Upper lobe of right lung (tissue), 1 donor: Measurements from ENCODE around the gene NFIL3. TPM values are rescaled to one million over a fixed set of nuclear protein-coding genes. Genes with fewer than 3 reads are reported as not detected.
"Not testable (repeated sequence)": the region's sequence is repeated elsewhere in the genome, so short reads cannot be mapped to it uniquely, and the experiment has no call there.

Source experiments
- ATAC-seq: fragments of 200-7000 bp; cut with Tn5 transposase; one replicate; pipeline ENCODE4 v1.9.1; 2020; ENCODE audit warnings: mild to moderate bottlenecking, moderate library complexity
- DNase-seq: peaks from one replicate; pipeline ENCODE4 v3.0.0-alpha.2; 2020
- H3K27ac ChIP-seq: fragments of 200-600 bp; one replicate; pipeline ENCODE4 v1.8.0; 2022
- H3K27me3 ChIP-seq: fragments of 200-600 bp; one replicate; pipeline ENCODE4 v1.8.0; 2022; ENCODE audit warnings: mild to moderate bottlenecking
- H3K36me3 ChIP-seq: fragments of 200-600 bp; one replicate; pipeline ENCODE4 v1.8.0; 2022
- H3K4me1 ChIP-seq: fragments of 200-600 bp; one replicate; pipeline ENCODE4 v1.8.0; 2022
- H3K4me3 ChIP-seq: fragments of 200-600 bp; one replicate; pipeline ENCODE4 v1.8.0; 2022; ENCODE audit warnings: mild to moderate bottlenecking
- H3K9me3 ChIP-seq: fragments of 200-600 bp; one replicate; pipeline ENCODE4 v1.8.0; 2022
- CTCF ChIP-seq: fragments of 200-600 bp; IDR thresholded peaks from one replicate; pipeline ENCODE4 v1.8.0; 2022; ENCODE audit warnings: antibody characterized with exemption
- intact Hi-C: fragments of 100-400 bp; cut with DNase I; formaldehyde crosslinking; loops from one replicate; pipeline ENCODE4 v1.11.0; 2022
- total RNA-seq: library from RNA; stranded (reverse); fragmentation: NEBNext Ultra II Directional; extraction: Animal tissue kit (Norgen Biotek cat#: 25700); gene quantifications from one replicate; pipeline ENCODE4 v1.2.1, GENCODE V29; 2021
- donor health status: DM: no; HTN: yes; CAD: no; lungs with severe emphysema.

NFIL3 gene
- total RNA-seq, 1 donor from 2014 or later, result 26.2 TPM

GRCh38 chr9:91391818-91392217, 31.8 kb downstream of the NFIL3 start:
- Histone ChIP-seq H3K27ac (no peak overlapping the region), H3K4me1 (no peaks in the 10 kb centered on the region), H3K27me3 (no peaks in the 10 kb centered on the region), H3K9me3 (no peaks in the 10 kb centered on the region), H3K4me3 (no peak overlapping the region), H3K36me3 (no peaks in the 10 kb centered on the region)
- intact Hi-C loops, result no loop called here
- ATAC-seq (no peak), DNase-seq (no peak)
- TF ChIP-seq CTCF, result no peak

- no peaks in the 10 kb centered on the region for H3K4me1 ChIP-seq
- DNase-seq (no peak), ATAC-seq (no peak)
- no peak overlapping the region for H3K4me3 ChIP-seq
- no peak overlapping the region for H3K27ac ChIP-seq
- TF ChIP-seq CTCF, result no peak
- intact Hi-C loops, result no loop called here
- no peaks in the 10 kb centered on the region for H3K36me3 ChIP-seq
- no peaks in the 10 kb centered on the region for H3K9me3 ChIP-seq
- H3K27me3 ChIP-seq, result no peaks in the 10 kb centered on the region
These were observed 32.2 kb downstream of the NFIL3 start for GRCh38 chr9:91391412-91391811.

DNA sequence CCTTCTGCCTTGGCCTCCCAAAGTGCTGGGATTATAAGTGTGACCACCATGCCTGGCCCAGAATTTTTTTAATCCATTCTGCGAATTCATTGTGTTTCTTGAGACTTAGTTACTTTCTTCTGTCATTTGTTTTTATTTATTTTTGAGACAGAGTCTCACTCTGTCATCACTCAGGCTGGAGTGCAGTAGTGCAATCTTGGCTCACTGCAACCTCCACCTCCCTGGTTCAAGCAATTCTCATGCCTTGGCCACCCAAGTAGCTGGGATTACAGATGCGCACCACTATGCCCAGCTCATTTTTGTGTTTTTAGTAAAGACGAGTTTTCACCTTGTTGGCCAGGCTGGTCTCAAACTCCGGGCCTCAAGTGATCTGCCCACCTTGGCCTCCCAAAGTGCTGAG, 33.9 kb downstream of the NFIL3 start:
- ATAC-seq, H3K9me3 ChIP-seq, H3K4me1 ChIP-seq, H3K36me3 ChIP-seq, DNase-seq, H3K4me3 ChIP-seq, H3K27me3 ChIP-seq, H3K27ac ChIP-seq, intact Hi-C loops: not testable (repeated sequence)

DNA sequence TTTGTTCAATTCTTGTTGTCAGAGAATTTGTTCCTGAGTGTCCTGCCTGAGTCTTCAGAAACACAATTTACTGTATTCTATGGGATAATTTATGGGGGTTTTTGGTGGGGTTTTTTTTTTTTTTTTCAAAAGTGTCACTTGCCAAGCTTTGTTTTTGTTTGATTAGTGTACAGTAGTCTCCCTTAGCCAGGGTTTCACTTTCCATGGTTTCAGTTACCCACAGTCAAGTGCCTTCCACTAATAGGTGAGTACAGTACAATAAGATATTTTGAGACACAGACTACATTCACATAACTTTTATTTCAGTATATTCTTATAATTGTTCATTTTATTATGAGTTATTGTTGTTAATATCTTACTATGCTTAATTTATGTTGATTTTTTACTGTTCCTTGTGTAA, 36.9 kb downstream of the NFIL3 start:
- no peak for TF ChIP-seq CTCF
- no peak for ATAC-seq
- Histone ChIP-seq H3K27me3 (no peaks in the 10 kb centered on the region), H3K27ac (no peak overlapping the region), H3K9me3 (no peaks in the 10 kb centered on the region), H3K36me3 (no peaks in the 10 kb centered on the region), H3K4me3 (no peak overlapping the region), H3K4me1 (no peaks in the 10 kb centered on the region)
- intact Hi-C loops, result no loop called here
- no peak for DNase-seq

GRCh38 chr9:91384954-91385353, 38.7 kb downstream of the NFIL3 start:
- no peak for DNase-seq
- Histone ChIP-seq H3K4me3 (no peak overlapping the region), H3K9me3 (no peaks in the 10 kb centered on the region), H3K36me3 (no peaks in the 10 kb centered on the region), H3K27ac (no peak overlapping the region), H3K4me1 (no peaks in the 10 kb centered on the region), H3K27me3 (no peaks in the 10 kb centered on the region)
- ATAC-seq, result no peak
- intact Hi-C loops, result no loop called here
- TF ChIP-seq CTCF, result no peak

DNA sequence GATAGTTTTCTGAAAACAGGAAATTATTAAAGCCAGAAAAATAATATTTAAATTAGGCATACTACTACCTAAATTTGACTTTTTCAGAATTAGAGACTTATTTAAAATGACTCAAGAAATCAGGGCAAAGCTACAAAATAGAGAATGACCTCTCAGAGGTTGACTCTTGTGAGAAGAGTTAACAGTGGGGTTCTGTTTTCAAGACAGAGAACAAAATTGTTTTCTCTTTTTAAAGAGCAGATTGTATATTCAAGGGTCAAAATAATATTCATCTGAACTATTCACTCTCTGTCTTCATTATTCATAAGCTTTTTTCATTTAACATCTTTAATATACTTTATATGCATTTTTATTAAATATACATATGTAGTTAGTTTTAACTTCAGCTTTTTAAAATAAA, 40.1 kb downstream of the NFIL3 start:
- ATAC-seq (no peak), DNase-seq (no peak)
- H3K4me1 ChIP-seq, result peaks cover 10% of the 10 kb centered on the region
- TF ChIP-seq CTCF, result no peak
- intact Hi-C loops, result no loop called here
- no peak overlapping the region for H3K4me3 ChIP-seq
- H3K9me3 ChIP-seq, result no peaks in the 10 kb centered on the region
- H3K27me3 ChIP-seq, result no peaks in the 10 kb centered on the region
- no peaks in the 10 kb centered on the region for H3K36me3 ChIP-seq
- H3K27ac ChIP-seq, result no peak overlapping the region
